C4-2B (cell line): Measurements from ENCODE around the gene EARS2.
A peak's percentile ranks its signal among the peaks of the same experiment; 100 is the strongest.

Source experiments
- H3K27ac ChIP-seq: fragments of 450-650 bp; 2 replicates; pipeline ENCODE4 v1.5.1; 2017
- CTCF ChIP-seq: fragments of 450-650 bp; conservative IDR thresholded peaks from 2 replicates; pipeline ENCODE4 v1.5.1; 2017; ENCODE audit warnings: mild to moderate bottlenecking
- ZFX ChIP-seq: fragments of 450-650 bp; IDR thresholded peaks from 2 replicates; pipeline ENCODE4 v1.6.1; 2017

The EARS2 gene

GRCh38 chr16:23556881-23557778, at the start of gene EARS2, which contains the start of gene UBFD1:
TSS of gene EARS2 (minus strand) at chr16:23557350. CDS start at chr16:23557343, 7 bp downstream.
TSS of gene UBFD1 (plus strand) at chr16:23557727. CDS start at chr16:23557743, 16 bp downstream.
- TF ChIP-seq CTCF (peak; percentile 97), ZFX (peak; percentile 46; the same call in 1 of the 2 replicates)
- H3K27ac ChIP-seq = peak within 1 kb of the TSS; percentile 86

- TF ChIP-seq CTCF (no peak), ZFX (no peak)
- H3K27ac ChIP-seq = no peak overlapping the region
Measured at GRCh38 chr16:23597003-23597756, 40.0 kb upstream of the EARS2 start.

- TF ChIP-seq CTCF = peak; percentile 100
- TF ChIP-seq ZFX = peak; percentile 85; the same call in 1 of the 2 replicates
- peak within 1 kb of the TSS; percentile 95 for H3K27ac ChIP-seq
Measured at GRCh38 chr16:23595951-23596720, 39.0 kb upstream of the EARS2 start, which contains the start of gene NDUFAB1. TSS of gene NDUFAB1 (minus strand) at chr16:23596316. CDS start at chr16:23596290, 26 bp downstream.

- no peak for TF ChIP-seq ZFX
- no peak for TF ChIP-seq CTCF
- peak overlapping the region; percentile 95 for H3K27ac ChIP-seq
Measured at GRCh38 chr16:23595246-23595950, 38.2 kb upstream of the EARS2 start.

GRCh38 chr16:23594186-23594585, 37.0 kb upstream of the EARS2 start:
- H3K27ac ChIP-seq = no peak overlapping the region
- TF ChIP-seq ZFX (no peak), CTCF (no peak)

GRCh38 chr16:23590181-23590580, 33.0 kb upstream of the EARS2 start:
- TF ChIP-seq ZFX (no peak), CTCF (no peak)
- no peak overlapping the region for H3K27ac ChIP-seq
